B cell (primary cell): ENCODE results near the gene THYN1. TPM values are rescaled to one million over a fixed set of nuclear protein-coding genes. Genes with fewer than 3 reads are reported as not detected.

ENCODE experiments used
- ATAC-seq: fragments of 200-7000 bp; cut with Tn5 transposase; one replicate; pipeline ENCODE4 v1.10.0; 2021; ENCODE audit warnings: low read depth, mild to moderate bottlenecking, moderate number of reproducible peaks, moderate library complexity
- CTCF ChIA-PET: fragments of 350-600 bp; sonication (Branson Sonifier 250); formaldehyde crosslinking; loops from one replicate; lab custom pipeline; 2021; ENCODE audit warnings: antibody characterized with exemption, inconsistent platforms; lab: Charles Lee
- POLR2A ChIA-PET: fragments of 350-600 bp; sonication (Branson Sonifier 250); formaldehyde crosslinking; loops from one replicate; lab custom pipeline; 2021; ENCODE audit warnings: antibody characterized with exemption; lab: Charles Lee
- DNase-seq: peaks from one replicate; pipeline ENCODE4 v3.0.0; 2013
- H2AFZ ChIP-seq: 2 replicates; pipeline ENCODE4 v1.6.1; 2012; ENCODE audit warnings: mild to moderate bottlenecking, low read depth, low read length; ENCODE audit not compliant: insufficient read depth, poor library complexity, severe bottlenecking
- H3K27ac ChIP-seq, 2 donors: 1 replicate in 1 of 2; 2 replicates in 1 of 2; pipeline ENCODE4 v1.5.1; 2012 to 2013; ENCODE audit warnings: low read length in 2 of 2, mild to moderate bottlenecking in 2 of 2, moderate library complexity in 1 of 2
- H3K27me3 ChIP-seq, 4 experiments: fragments of 200-600 bp in 1 of 4; sonication (generic) in 1 of 4; replicated peaks in 1 of 4; 1 replicate in 2 of 4; 2 replicates in 2 of 4; pipeline versions ENCODE4 v1.6.1 to v1.7.0; 2013 to 2016; ENCODE audit warnings: low read length in 3 of 4, mild to moderate bottlenecking in 2 of 4, mixed read lengths in 1 of 4, moderate library complexity in 1 of 4; ENCODE audit not compliant: insufficient read depth in 4 of 4, control insufficient read depth in 3 of 4; ENCODE audit errors: control extremely low read depth in 1 of 4
- H3K36me3 ChIP-seq, 2 experiments: replicated peaks in 1 of 2; 1 replicate in 1 of 2; 2 replicates in 1 of 2; pipeline versions ENCODE4 v1.6.1 to v1.7.1; 2013; ENCODE audit warnings: low read length in 1 of 2; ENCODE audit not compliant: insufficient read depth in 2 of 2, control insufficient read depth in 1 of 2; ENCODE audit errors: control extremely low read depth in 1 of 2, extremely low read depth in 1 of 2
- H3K4me1 ChIP-seq, 2 donors: fragments of 200-600 bp in 1 of 2; sonication (generic) in 1 of 2; 1 replicate in 1 of 2; 2 replicates in 1 of 2; pipeline versions ENCODE4 v1.5.1 to v1.6.1; 2013 to 2017; ENCODE audit warnings: low read length in 2 of 2; ENCODE audit not compliant: control insufficient read depth in 2 of 2, insufficient read depth in 2 of 2
- H3K4me2 ChIP-seq: replicated peaks from 2 replicates; pipeline ENCODE3; 2012; ENCODE audit warnings: mild to moderate bottlenecking, low read depth, low read length; ENCODE audit not compliant: poor library complexity, severe bottlenecking
- H3K4me3 ChIP-seq, 5 experiments: fragments of 200-600 bp in 1 of 5; sonication (generic) in 1 of 5; 1 replicate in 3 of 5; 2 replicates in 2 of 5; pipeline versions ENCODE4 v1.5.1 to v1.7.0; 2011 to 2016; ENCODE audit warnings: low read length in 4 of 5, mild to moderate bottlenecking in 4 of 5, low read depth in 2 of 5, control low read depth in 1 of 5, moderate library complexity in 1 of 5; ENCODE audit not compliant: insufficient read depth in 1 of 5; ENCODE audit errors: control extremely low read depth in 1 of 5, extremely low read depth in 1 of 5
- H3K79me2 ChIP-seq: fragments of 200-600 bp; sonication (generic); one replicate; pipeline ENCODE4 v1.6.0; 2016; ENCODE audit warnings: low read length; ENCODE audit not compliant: control insufficient read depth, insufficient read depth
- H3K9ac ChIP-seq: fragments of 200-600 bp; sonication (generic); 2 replicates; pipeline ENCODE4 v1.6.1; 2017; ENCODE audit warnings: mild to moderate bottlenecking, low read length, moderate library complexity
- H3K9me3 ChIP-seq, 3 donors: one replicate each; pipeline versions ENCODE4 v1.6.1 to v1.7.1; 2013; ENCODE audit warnings: low read length in 2 of 3; ENCODE audit not compliant: control insufficient read depth in 2 of 3, insufficient read depth in 1 of 3; ENCODE audit errors: control extremely low read depth in 1 of 3
- H4K20me1 ChIP-seq: 2 replicates; pipeline ENCODE4 v1.6.0; 2012; ENCODE audit warnings: mild to moderate bottlenecking, low read length; ENCODE audit not compliant: insufficient read depth, control insufficient read depth, poor library complexity, severe bottlenecking
- H3K27ac Mint-ChIP-seq: one replicate; pipeline ENCODE4 v1.8.0; 2021; ENCODE audit warnings: mixed read lengths
- H3K27me3 Mint-ChIP-seq: one replicate; pipeline ENCODE4 v1.8.0; 2021; ENCODE audit warnings: mixed read lengths
- H3K4me1 Mint-ChIP-seq: one replicate; pipeline ENCODE4 v1.8.0; 2021; ENCODE audit warnings: mixed read lengths
- H3K4me3 Mint-ChIP-seq: one replicate; pipeline ENCODE4 v1.8.0; 2021; ENCODE audit warnings: mixed read lengths
- H3K9me3 Mint-ChIP-seq: one replicate; pipeline ENCODE4 v1.8.0; 2022; ENCODE audit warnings: mixed read lengths; ENCODE audit not compliant: insufficient read depth
- EZH2 ChIP-seq: IDR thresholded peaks from 2 replicates; pipeline ENCODE4 v1.6.1; 2012; ENCODE audit warnings: borderline replicate concordance, low read depth, mild to moderate bottlenecking, moderate library complexity, low read length; ENCODE audit not compliant: insufficient read depth, poor library complexity, severe bottlenecking
- WGBS: methylation state at CpG from one replicate; pipeline ENCODE4 v1.1.5; 2013; ENCODE audit warnings: missing lambda C conversion rate; ENCODE audit not compliant: insufficient coverage; 5-methylcytosine and 5-hydroxymethylcytosine counted together
- intact Hi-C: fragments of 100-400 bp; cut with micrococcal nuclease; formaldehyde crosslinking; loops from one replicate; pipeline ENCODE4 v1.10.0; 2022
- polyA plus RNA-seq: library from polyadenylated mRNA; depleted of rRNA; stranded (reverse); fragments of >200 nt; gene quantifications from 2 replicates; pipeline ENCODE4 v1.2.3, GENCODE V29; 2012
- total RNA-seq, 2 donors: library from RNA; stranded (reverse); fragments of 120-200 nt in 1 of 2; gene quantifications; 1 replicate in 1 of 2; 2 replicates in 1 of 2; pipeline versions ENCODE4 v1.2.3 to v1.2.4, GENCODE V29; 2013 to 2022
- TF ChIP-seq, protein P1 (sequence below): fragments of 200-600 bp; IDR thresholded peaks from one replicate; pipeline ENCODE4 v1.8.0; 2022; ENCODE audit warnings: antibody characterized with exemption, mild to moderate bottlenecking

Gene THYN1
- total and polyA plus RNA-seq, 2 donors (not counting 1 experiment from before 2014, with no cell fraction given) = 36.3 to 38.4 TPM

DNA sequence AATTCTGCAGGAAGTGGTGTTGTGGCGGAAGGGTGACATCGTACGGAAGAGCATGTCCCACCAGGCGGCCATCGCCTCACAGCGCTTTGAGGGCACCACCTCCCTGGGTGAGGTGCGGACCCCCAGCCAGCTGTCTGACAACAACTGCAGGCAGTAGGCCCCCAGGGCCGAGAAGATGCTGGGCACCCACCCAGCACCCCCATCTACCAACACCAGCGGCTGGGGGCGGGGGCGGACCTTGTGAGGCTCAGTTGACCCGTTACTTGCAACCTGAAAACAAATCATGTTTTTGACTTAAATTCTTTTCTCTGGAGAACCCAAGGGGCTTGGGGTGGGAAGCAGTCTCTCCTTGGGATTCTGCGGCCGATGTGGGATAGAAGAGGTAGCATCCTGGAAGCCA lies 7.7 kb downstream of the THYN1 start:
- intact Hi-C loops = no loop called here
- no peak overlapping the region for H3K4me2 ChIP-seq
- H3K9me3 ChIP-seq = peaks cover 0 to 3% (median 0%) of the 10 kb centered on the region in 3 donors
- no peaks in the 10 kb centered on the region for H3K79me2 ChIP-seq
- H3K27ac Mint-ChIP-seq = no peak overlapping the region
- H3K36me3 ChIP-seq = peaks cover 0 to 44% of the 10 kb centered on the region in 2 experiments
- ATAC-seq = no peak
- no peak overlapping the region for H3K4me3 Mint-ChIP-seq
- H3K27me3 Mint-ChIP-seq = no peaks in the 10 kb centered on the region
- POLR2A ChIA-PET = no interaction called here
- H3K27ac ChIP-seq = no peak overlapping the region
- no peak overlapping the region for H3K4me3 ChIP-seq
- no peak for DNase-seq
- H3K4me1 Mint-ChIP-seq = no peaks in the 10 kb centered on the region
- no peak overlapping the region for H2AFZ ChIP-seq
- TF ChIP-seq, protein P1, sequence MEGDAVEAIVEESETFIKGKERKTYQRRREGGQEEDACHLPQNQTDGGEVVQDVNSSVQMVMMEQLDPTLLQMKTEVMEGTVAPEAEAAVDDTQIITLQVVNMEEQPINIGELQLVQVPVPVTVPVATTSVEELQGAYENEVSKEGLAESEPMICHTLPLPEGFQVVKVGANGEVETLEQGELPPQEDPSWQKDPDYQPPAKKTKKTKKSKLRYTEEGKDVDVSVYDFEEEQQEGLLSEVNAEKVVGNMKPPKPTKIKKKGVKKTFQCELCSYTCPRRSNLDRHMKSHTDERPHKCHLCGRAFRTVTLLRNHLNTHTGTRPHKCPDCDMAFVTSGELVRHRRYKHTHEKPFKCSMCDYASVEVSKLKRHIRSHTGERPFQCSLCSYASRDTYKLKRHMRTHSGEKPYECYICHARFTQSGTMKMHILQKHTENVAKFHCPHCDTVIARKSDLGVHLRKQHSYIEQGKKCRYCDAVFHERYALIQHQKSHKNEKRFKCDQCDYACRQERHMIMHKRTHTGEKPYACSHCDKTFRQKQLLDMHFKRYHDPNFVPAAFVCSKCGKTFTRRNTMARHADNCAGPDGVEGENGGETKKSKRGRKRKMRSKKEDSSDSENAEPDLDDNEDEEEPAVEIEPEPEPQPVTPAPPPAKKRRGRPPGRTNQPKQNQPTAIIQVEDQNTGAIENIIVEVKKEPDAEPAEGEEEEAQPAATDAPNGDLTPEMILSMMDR = no peak
- TF ChIP-seq EZH2 = no peak
- CTCF ChIA-PET = interaction anchor here (1.4 to 8.1 kb wide), 7 partner anchors 11 to 307 kb away, joined by 3 to 131 read pairs (median 16); partner anchors contain the start of genes NCAPD3 and VPS26B
- no peak overlapping the region for H3K9ac ChIP-seq
- WGBS = 97% methylated on average over 10 of the region's 14 CpGs
- no peaks in the 10 kb centered on the region for H3K4me1 ChIP-seq
- H3K27me3 ChIP-seq = no peaks in the 10 kb centered on the region
- no peaks in the 10 kb centered on the region for H3K9me3 Mint-ChIP-seq
- no peaks in the 10 kb centered on the region for H4K20me1 ChIP-seq

DNA sequence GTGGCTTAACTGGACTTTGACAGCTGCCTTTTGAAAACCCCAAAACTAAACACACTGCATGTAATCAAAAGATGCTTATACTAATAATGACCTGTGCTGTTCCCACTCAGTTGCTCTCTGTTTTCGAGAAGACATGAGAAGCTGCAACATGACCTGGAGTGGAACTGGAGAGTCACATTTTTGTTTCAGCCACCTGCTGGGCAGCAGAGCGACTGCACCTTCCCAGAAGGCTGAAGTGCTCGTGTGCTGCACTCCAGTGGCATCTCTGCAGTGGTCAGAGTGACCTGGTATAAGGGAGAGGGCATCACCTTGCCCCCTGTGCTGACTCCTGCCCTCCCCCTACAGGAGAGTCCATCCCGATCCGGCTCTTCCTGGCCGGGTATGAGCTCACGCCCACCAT lies 8.6 kb downstream of the THYN1 start:
- no peaks in the 10 kb centered on the region for H3K27me3 ChIP-seq
- CTCF ChIA-PET = interaction anchor here (0.7 to 8.1 kb wide), 15 partner anchors 9 to 306 kb away, joined by 3 to 131 read pairs (median 7); partner anchors contain the start of genes ACAD8, NCAPD3, THYN1 and VPS26B
- Mint-ChIP-seq H3K9me3 (no peaks in the 10 kb centered on the region), H3K27me3 (no peaks in the 10 kb centered on the region), H3K27ac (no peak overlapping the region), H3K4me1 (no peaks in the 10 kb centered on the region), H3K4me3 (no peak overlapping the region)
- intact Hi-C loops = loop anchor here (1.0 kb wide), 1 partner anchor 16 kb away; no protein-coding TSS in a partner anchor
- WGBS = 73% methylated on average over 4 of the region's 7 CpGs
- no peak overlapping the region for H2AFZ ChIP-seq
- peak; percentile 66 for DNase-seq
- no peaks in the 10 kb centered on the region for H3K79me2 ChIP-seq
- POLR2A ChIA-PET = no interaction called here
- peaks cover 0 to 3% (median 0%) of the 10 kb centered on the region in 3 donors for H3K9me3 ChIP-seq
- no peaks in the 10 kb centered on the region for H4K20me1 ChIP-seq
- no peaks in the 10 kb centered on the region for H3K4me1 ChIP-seq
- peaks cover 0 to 37% of the 10 kb centered on the region in 2 experiments for H3K36me3 ChIP-seq
- H3K9ac ChIP-seq = no peak overlapping the region
- no peak overlapping the region for H3K27ac ChIP-seq
- H3K4me2 ChIP-seq = no peak overlapping the region
- ATAC-seq = peak; percentile 84
- H3K4me3 ChIP-seq = no peak overlapping the region
- no peak for TF ChIP-seq EZH2
- TF ChIP-seq, protein P1 = peak; percentile 77
